B cell (primary cell): Measurements from ENCODE around the gene MEIS2. TPM values are rescaled to one million over a fixed set of nuclear protein-coding genes. Genes with fewer than 3 reads are reported as not detected.

Experiments
- ATAC-seq: fragments of 200-7000 bp; cut with Tn5 transposase; one replicate; pipeline ENCODE4 v1.10.0; 2021; ENCODE audit warnings: low read depth, mild to moderate bottlenecking, moderate number of reproducible peaks, moderate library complexity
- CTCF ChIA-PET: fragments of 350-600 bp; sonication (Branson Sonifier 250); formaldehyde crosslinking; loops from one replicate; lab custom pipeline; 2021; ENCODE audit warnings: antibody characterized with exemption, inconsistent platforms; lab: Charles Lee
- POLR2A ChIA-PET: fragments of 350-600 bp; sonication (Branson Sonifier 250); formaldehyde crosslinking; loops from one replicate; lab custom pipeline; 2021; ENCODE audit warnings: antibody characterized with exemption; lab: Charles Lee
- DNase-seq: peaks from one replicate; pipeline ENCODE4 v3.0.0; 2013
- H2AFZ ChIP-seq: 2 replicates; pipeline ENCODE4 v1.6.1; 2012; ENCODE audit warnings: mild to moderate bottlenecking, low read depth, low read length; ENCODE audit not compliant: insufficient read depth, poor library complexity, severe bottlenecking
- H3K27ac ChIP-seq, 2 donors: 1 replicate in 1 of 2; 2 replicates in 1 of 2; pipeline ENCODE4 v1.5.1; 2012 to 2013; ENCODE audit warnings: low read length in 2 of 2, mild to moderate bottlenecking in 2 of 2, moderate library complexity in 1 of 2
- H3K27me3 ChIP-seq, 4 experiments: fragments of 200-600 bp in 1 of 4; sonication (generic) in 1 of 4; replicated peaks in 1 of 4; 1 replicate in 2 of 4; 2 replicates in 2 of 4; pipeline versions ENCODE4 v1.6.1 to v1.7.0; 2013 to 2016; ENCODE audit warnings: low read length in 3 of 4, mild to moderate bottlenecking in 2 of 4, mixed read lengths in 1 of 4, moderate library complexity in 1 of 4; ENCODE audit not compliant: insufficient read depth in 4 of 4, control insufficient read depth in 3 of 4; ENCODE audit errors: control extremely low read depth in 1 of 4
- H3K36me3 ChIP-seq, 2 experiments: replicated peaks in 1 of 2; 1 replicate in 1 of 2; 2 replicates in 1 of 2; pipeline versions ENCODE4 v1.6.1 to v1.7.1; 2013; ENCODE audit warnings: low read length in 1 of 2; ENCODE audit not compliant: insufficient read depth in 2 of 2, control insufficient read depth in 1 of 2; ENCODE audit errors: control extremely low read depth in 1 of 2, extremely low read depth in 1 of 2
- H3K4me1 ChIP-seq, 2 donors: fragments of 200-600 bp in 1 of 2; sonication (generic) in 1 of 2; 1 replicate in 1 of 2; 2 replicates in 1 of 2; pipeline versions ENCODE4 v1.5.1 to v1.6.1; 2013 to 2017; ENCODE audit warnings: low read length in 2 of 2; ENCODE audit not compliant: control insufficient read depth in 2 of 2, insufficient read depth in 2 of 2
- H3K4me2 ChIP-seq: replicated peaks from 2 replicates; pipeline ENCODE3; 2012; ENCODE audit warnings: mild to moderate bottlenecking, low read depth, low read length; ENCODE audit not compliant: poor library complexity, severe bottlenecking
- H3K4me3 ChIP-seq, 5 experiments: fragments of 200-600 bp in 1 of 5; sonication (generic) in 1 of 5; 1 replicate in 3 of 5; 2 replicates in 2 of 5; pipeline versions ENCODE4 v1.5.1 to v1.7.0; 2011 to 2016; ENCODE audit warnings: low read length in 4 of 5, mild to moderate bottlenecking in 4 of 5, low read depth in 2 of 5, control low read depth in 1 of 5, moderate library complexity in 1 of 5; ENCODE audit not compliant: insufficient read depth in 1 of 5; ENCODE audit errors: control extremely low read depth in 1 of 5, extremely low read depth in 1 of 5
- H3K79me2 ChIP-seq: fragments of 200-600 bp; sonication (generic); one replicate; pipeline ENCODE4 v1.6.0; 2016; ENCODE audit warnings: low read length; ENCODE audit not compliant: control insufficient read depth, insufficient read depth
- H3K9ac ChIP-seq: fragments of 200-600 bp; sonication (generic); 2 replicates; pipeline ENCODE4 v1.6.1; 2017; ENCODE audit warnings: mild to moderate bottlenecking, low read length, moderate library complexity
- H3K9me3 ChIP-seq, 3 donors: one replicate each; pipeline versions ENCODE4 v1.6.1 to v1.7.1; 2013; ENCODE audit warnings: low read length in 2 of 3; ENCODE audit not compliant: control insufficient read depth in 2 of 3, insufficient read depth in 1 of 3; ENCODE audit errors: control extremely low read depth in 1 of 3
- H4K20me1 ChIP-seq: 2 replicates; pipeline ENCODE4 v1.6.0; 2012; ENCODE audit warnings: mild to moderate bottlenecking, low read length; ENCODE audit not compliant: insufficient read depth, control insufficient read depth, poor library complexity, severe bottlenecking
- H3K27ac Mint-ChIP-seq: one replicate; pipeline ENCODE4 v1.8.0; 2021; ENCODE audit warnings: mixed read lengths
- H3K27me3 Mint-ChIP-seq: one replicate; pipeline ENCODE4 v1.8.0; 2021; ENCODE audit warnings: mixed read lengths
- H3K4me1 Mint-ChIP-seq: one replicate; pipeline ENCODE4 v1.8.0; 2021; ENCODE audit warnings: mixed read lengths
- H3K4me3 Mint-ChIP-seq: one replicate; pipeline ENCODE4 v1.8.0; 2021; ENCODE audit warnings: mixed read lengths
- H3K9me3 Mint-ChIP-seq: one replicate; pipeline ENCODE4 v1.8.0; 2022; ENCODE audit warnings: mixed read lengths; ENCODE audit not compliant: insufficient read depth
- CTCF ChIP-seq: fragments of 200-600 bp; IDR thresholded peaks from one replicate; pipeline ENCODE4 v1.8.0; 2022; ENCODE audit warnings: antibody characterized with exemption, mild to moderate bottlenecking
- EZH2 ChIP-seq: IDR thresholded peaks from 2 replicates; pipeline ENCODE4 v1.6.1; 2012; ENCODE audit warnings: borderline replicate concordance, low read depth, mild to moderate bottlenecking, moderate library complexity, low read length; ENCODE audit not compliant: insufficient read depth, poor library complexity, severe bottlenecking
- WGBS: methylation state at CpG from one replicate; pipeline ENCODE4 v1.1.5; 2013; ENCODE audit warnings: missing lambda C conversion rate; ENCODE audit not compliant: insufficient coverage; 5-methylcytosine and 5-hydroxymethylcytosine counted together
- intact Hi-C: fragments of 100-400 bp; cut with micrococcal nuclease; formaldehyde crosslinking; loops from one replicate; pipeline ENCODE4 v1.10.0; 2022
- polyA plus RNA-seq: library from polyadenylated mRNA; depleted of rRNA; stranded (reverse); fragments of >200 nt; gene quantifications from 2 replicates; pipeline ENCODE4 v1.2.3, GENCODE V29; 2012
- total RNA-seq, 2 donors: library from RNA; stranded (reverse); fragments of 120-200 nt in 1 of 2; gene quantifications; 1 replicate in 1 of 2; 2 replicates in 1 of 2; pipeline versions ENCODE4 v1.2.3 to v1.2.4, GENCODE V29; 2013 to 2022

The MEIS2 gene
- total and polyA plus RNA-seq, 2 donors (not counting 1 experiment from before 2014, with no cell fraction given): 0.22 TPM; not detected in 1

GRCh38 chr15:37044915-37045648 is 55.3 kb downstream of the MEIS2 start:
- Histone ChIP-seq H3K36me3 (no peaks in the 10 kb centered on the region), H3K9ac (no peak overlapping the region), H4K20me1 (no peaks in the 10 kb centered on the region), H3K9me3 (no peaks in the 10 kb centered on the region), H3K27ac (no peak overlapping the region), H3K79me2 (no peaks in the 10 kb centered on the region), H3K4me2 (no peak overlapping the region), H3K27me3 (no peaks in the 10 kb centered on the region), H3K4me3 (no peak overlapping the region), H2AFZ (no peak overlapping the region), H3K4me1 (no peaks in the 10 kb centered on the region)
- Mint-ChIP-seq H3K4me3 (no peak overlapping the region), H3K27ac (no peak overlapping the region), H3K27me3 (no peaks in the 10 kb centered on the region), H3K9me3 (peaks cover 2% of the 10 kb centered on the region), H3K4me1 (no peaks in the 10 kb centered on the region)
- ATAC-seq (no peak), DNase-seq (no peak)
- intact Hi-C loops: no loop called here
- ChIA-PET POLR2A (no interaction called here), CTCF (no interaction called here)
- TF ChIP-seq CTCF: no peak
- TF ChIP-seq EZH2: no peak
- no CpG with 5 or more reads among the region's 5 CpGs for WGBS

GRCh38 chr15:37041836-37042235 is 58.5 kb downstream of the MEIS2 start:
- intact Hi-C loops: no loop called here
- Histone ChIP-seq H3K27ac (no peak overlapping the region), H3K36me3 (no peaks in the 10 kb centered on the region), H3K4me2 (no peak overlapping the region), H4K20me1 (no peaks in the 10 kb centered on the region), H3K4me1 (no peaks in the 10 kb centered on the region), H3K9me3 (no peaks in the 10 kb centered on the region), H3K4me3 (no peak overlapping the region), H3K79me2 (no peaks in the 10 kb centered on the region), H2AFZ (no peak overlapping the region), H3K27me3 (no peaks in the 10 kb centered on the region), H3K9ac (no peak overlapping the region)
- no CpG with 5 or more reads among the region's 4 CpGs for WGBS
- Mint-ChIP-seq H3K9me3 (no peaks in the 10 kb centered on the region), H3K27me3 (no peaks in the 10 kb centered on the region), H3K27ac (no peak overlapping the region), H3K4me3 (no peak overlapping the region), H3K4me1 (no peaks in the 10 kb centered on the region)
- ChIA-PET CTCF (no interaction called here), POLR2A (no interaction called here)
- ATAC-seq (no peak), DNase-seq (no peak)
- no peak for TF ChIP-seq EZH2
- no peak for TF ChIP-seq CTCF
